K562 (cell line): ENCODE data around the gene SUPT3H. TPM values are rescaled to one million over a fixed set of nuclear protein-coding genes. Genes with fewer than 3 reads are reported as not detected.

ENCODE experiments used
- ATAC-seq: fragments of 200-7000 bp; cut with Tn5 transposase; 3 replicates; pipeline ENCODE4 v1.9.1; 2020; ENCODE audit warnings: moderate library complexity
- BruUV-seq: library from RNA; stranded (reverse); fragments of 400-500 nt; replicated peaks from 2 replicates; lab custom pipeline; 2021; lab: Mats Ljungman, UMichigan
- CTCF ChIA-PET: fragments of 300-600 bp; formaldehyde crosslinking; extraction: SDS; loops from one replicate; lab custom pipeline; 2021; ENCODE audit warnings: low intra/inter-chr PET ratio; lab: Yijun Ruan, JAX
- POLR2A ChIA-PET: fragments of 300-600, 350-650 bp; sonication (Branson Sonifier 250); formaldehyde crosslinking; extraction: SDS; loops from one replicate; lab custom pipeline; 2021; ENCODE audit warnings: antibody characterized with exemption, inconsistent platforms; lab: Yijun Ruan, JAX
- DNase-seq, 4 experiments: peaks; one replicate each; pipeline versions ENCODE4 v3.0.0 to v3.0.0-alpha.2; 2011 to 2018; ENCODE audit warnings: low spot score in 3 of 4, mixed read lengths in 3 of 4; ENCODE audit errors: extremely low read depth in 1 of 4
- FAIRE-seq: peaks from 2 replicates; lab custom pipeline; 2011; peaks lifted over from hg19 to GRCh38; lab: Jason Lieb, UNC
- H2AFZ ChIP-seq: 2 replicates; pipeline ENCODE4 v1.6.0; 2011; ENCODE audit warnings: low read depth, low read length, control low read depth, inconsistent platforms
- H3K27ac ChIP-seq: fragments of 200-600 bp; 3 replicates; pipeline ENCODE4 v1.8.0; 2011; ENCODE audit warnings: low read depth, mild to moderate bottlenecking, control low read depth, inconsistent platforms, low read length, moderate library complexity, mixed read lengths; ENCODE audit errors: extremely low read depth
- H3K27me3 ChIP-seq, 2 experiments: fragments of 300-600 bp in 1 of 2; 2 replicates in 1 of 2; 3 replicates in 1 of 2; pipeline versions ENCODE4 v1.6.0 to v1.8.0; 2011; ENCODE audit warnings: inconsistent platforms in 2 of 2, low read length in 2 of 2, mild to moderate bottlenecking in 1 of 2, mixed read lengths in 1 of 2, moderate library complexity in 1 of 2; ENCODE audit not compliant: control insufficient read depth in 2 of 2, insufficient read depth in 2 of 2
- H3K36me3 ChIP-seq: fragments of 300-600 bp; 3 replicates; pipeline ENCODE4 v1.8.0; 2011; ENCODE audit warnings: mild to moderate bottlenecking, low read length, inconsistent platforms; ENCODE audit not compliant: control insufficient read depth, insufficient read depth
- H3K4me1 ChIP-seq, 2 experiments: fragments of 200-600 bp in 1 of 2; replicated peaks in 1 of 2; 2 replicates in 1 of 2; 3 replicates in 1 of 2; pipeline versions ENCODE4 v1.5.1 to v1.8.0; 2011; ENCODE audit warnings: inconsistent platforms in 2 of 2, low read length in 2 of 2, mild to moderate bottlenecking in 1 of 2, mixed read lengths in 1 of 2, moderate library complexity in 1 of 2; ENCODE audit not compliant: control insufficient read depth in 2 of 2, insufficient read depth in 2 of 2
- H3K4me2 ChIP-seq: 2 replicates; pipeline ENCODE4 v1.6.1; 2011; ENCODE audit warnings: low read length, control low read depth, inconsistent platforms, mixed read lengths; ENCODE audit not compliant: insufficient read depth
- H3K4me3 ChIP-seq: fragments of 200-600 bp; sonication (generic), shearing (Covaris generic); 2 replicates; pipeline ENCODE4 v1.5.1; 2016; ENCODE audit warnings: control low read depth, inconsistent platforms
- H3K79me2 ChIP-seq: fragments of 200-600 bp; 3 replicates; pipeline ENCODE4 v1.8.0; 2011; ENCODE audit warnings: low read length, inconsistent platforms; ENCODE audit not compliant: control insufficient read depth, insufficient read depth
- H3K9ac ChIP-seq, 2 experiments: 2 replicates each; pipeline versions ENCODE4 v1.6.0 to v1.6.1; 2011; ENCODE audit warnings: low read depth in 2 of 2, low read length in 2 of 2, control low read depth in 1 of 2, inconsistent platforms in 1 of 2, mild to moderate bottlenecking in 1 of 2, mixed read lengths in 1 of 2; ENCODE audit not compliant: insufficient read depth in 1 of 2
- H3K9me1 ChIP-seq: one replicate; pipeline ENCODE4 v1.6.0; 2011; ENCODE audit warnings: inconsistent platforms, mild to moderate bottlenecking, low read length, moderate library complexity; ENCODE audit not compliant: control insufficient read depth, insufficient read depth
- H3K9me3 ChIP-seq: replicated peaks from 2 replicates; pipeline ENCODE4 v1.5.1; 2011; ENCODE audit warnings: low read depth, low read length, inconsistent platforms; ENCODE audit not compliant: control insufficient read depth, insufficient read depth
- H4K20me1 ChIP-seq: replicated peaks from 2 replicates; pipeline ENCODE4 v1.6.1; 2011; ENCODE audit warnings: low read length, inconsistent platforms, mixed read lengths; ENCODE audit not compliant: control insufficient read depth, insufficient read depth
- ARID1B ChIP-seq: fragments of 450-650 bp; IDR thresholded peaks from 2 replicates; pipeline ENCODE4 v1.6.1; 2016; ENCODE audit warnings: antibody characterized with exemption, mild to moderate bottlenecking, inconsistent platforms
- BRD4 ChIP-seq: fragments of 200-600 bp; sonication (generic); IDR thresholded peaks from 2 replicates; pipeline ENCODE4 v1.6.1; 2017; ENCODE audit warnings: inconsistent platforms
- CBFA2T3 ChIP-seq: fragments of 450-650 bp; IDR thresholded peaks from 2 replicates; pipeline ENCODE4 v1.6.1; 2017
- CCNT2 ChIP-seq: IDR thresholded peaks from 2 replicates; pipeline ENCODE4 v1.6.1; 2011; ENCODE audit warnings: borderline replicate concordance, low read depth, mild to moderate bottlenecking, moderate library complexity, mixed read lengths, low read length; ENCODE audit not compliant: insufficient read length; ENCODE audit errors: extremely low read depth
- CHD2 ChIP-seq: IDR thresholded peaks from 2 replicates; pipeline ENCODE4 v1.6.1; 2011; ENCODE audit warnings: low read depth, low read length
- CREB3L1 ChIP-seq: fragments of 450-650 bp; IDR thresholded peaks from 2 replicates; pipeline ENCODE4 v1.6.1; 2014; ENCODE audit warnings: low read depth, mild to moderate bottlenecking, moderate library complexity, borderline replicate concordance
- CSDE1 ChIP-seq, 2 experiments: fragments of 450-650 bp; IDR thresholded peaks; 2 replicates each; pipeline ENCODE4 v1.6.1; 2016; ENCODE audit warnings: mild to moderate bottlenecking in 1 of 2
- FOS ChIP-seq: IDR thresholded peaks from 3 replicates; pipeline ENCODE4 v1.6.1; 2011; ENCODE audit not compliant: insufficient read length; ENCODE audit errors: extremely low read depth
- HNRNPH1 ChIP-seq: fragments of 200-400 bp; formaldehyde crosslinking; optimal IDR thresholded peaks from 2 replicates; pipeline ENCODE3; 2017; ENCODE audit warnings: low read depth, mild to moderate bottlenecking, low read length, moderate library complexity
- HNRNPUL1 ChIP-seq: fragments of 200-400 bp; formaldehyde crosslinking; IDR thresholded peaks from 2 replicates; pipeline ENCODE4 v1.6.1; 2017; ENCODE audit warnings: low read length
- ILF3 ChIP-seq: fragments of 450-650 bp; IDR thresholded peaks from 2 replicates; pipeline ENCODE4 v1.6.1; 2018; ENCODE audit warnings: antibody characterized with exemption, mild to moderate bottlenecking, moderate library complexity, borderline replicate concordance
- JUND ChIP-seq, 2 experiments: IDR thresholded peaks; 2 replicates in 1 of 2; 3 replicates in 1 of 2; pipeline ENCODE4 v1.6.1; 2011; ENCODE audit warnings: borderline replicate concordance in 2 of 2, low read depth in 2 of 2, low read length in 2 of 2, improper control_type of control experiment in 1 of 2, missing biosample characterization in 1 of 2, missing genetic modification characterization in 1 of 2, missing genetic modification reagents in 1 of 2
- LCOR ChIP-seq: sonication (generic); formaldehyde crosslinking; IDR thresholded peaks from 2 replicates; pipeline ENCODE4 v1.8.0; 2022; ENCODE audit warnings: mild to moderate bottlenecking, missing genetic modification reagents
- MTA2 ChIP-seq: fragments of 450-650 bp; IDR thresholded peaks from 2 replicates; pipeline ENCODE4 v1.6.1; 2016; ENCODE audit warnings: low read depth
- POLR2AphosphoS5 ChIP-seq: IDR thresholded peaks from 2 replicates; pipeline ENCODE4 v1.6.1; 2011; ENCODE audit warnings: mild to moderate bottlenecking, low read depth, low read length, moderate library complexity; ENCODE audit not compliant: control insufficient read depth, insufficient read depth
- RBM39 ChIP-seq: fragments of 200-400 bp; formaldehyde crosslinking; optimal IDR thresholded peaks from 2 replicates; pipeline ENCODE3; 2018; ENCODE audit warnings: low read depth, low read length
- SLC30A9 ChIP-seq: fragments of 250-450 bp; sonication (Bioruptor Pico); IDR thresholded peaks from 2 replicates; pipeline ENCODE4 v1.8.0; 2022; ENCODE audit warnings: mild to moderate bottlenecking, moderate library complexity
- SMAD2 ChIP-seq: fragments of 150-350 bp; IDR thresholded peaks from 2 replicates; pipeline ENCODE4 v1.6.1; 2014; ENCODE audit warnings: low read depth, mild to moderate bottlenecking, low read length
- SNIP1 ChIP-seq: fragments of 450-650 bp; IDR thresholded peaks from 2 replicates; pipeline ENCODE4 v1.7.1; 2017; ENCODE audit warnings: low read depth, mild to moderate bottlenecking
- TFAM ChIP-seq: fragments of 250-450 bp; sonication (Bioruptor Pico); conservative IDR thresholded peaks from 2 replicates; pipeline ENCODE4 v1.5.0; 2021; ENCODE audit warnings: mild to moderate bottlenecking, moderate library complexity
- ZNF41 ChIP-seq: fragments of 250-450 bp; sonication (Bioruptor Pico); conservative IDR thresholded peaks from 2 replicates; pipeline ENCODE4 v1.4.0; 2020; ENCODE audit warnings: mild to moderate bottlenecking
- ZNF445 ChIP-seq: fragments of 250-450 bp; sonication (Bioruptor Pico); IDR thresholded peaks from 2 replicates; pipeline ENCODE4 v1.4.0; 2020; ENCODE audit warnings: low read depth, mild to moderate bottlenecking, moderate library complexity
- ZNF695 ChIP-seq: fragments of 450-650 bp; formaldehyde crosslinking; IDR thresholded peaks from 2 replicates; pipeline ENCODE4 v1.4.0; 2020; ENCODE audit warnings: mild to moderate bottlenecking, moderate library complexity
- ZNF76 ChIP-seq: fragments of 250-450 bp; sonication (Bioruptor Pico); IDR thresholded peaks from 2 replicates; pipeline ENCODE4 v1.4.0; 2020; ENCODE audit warnings: mild to moderate bottlenecking, moderate library complexity, borderline replicate concordance
- WGBS: fragments of 100-300 bp; shearing (Covaris generic); methylation state at CpG from one replicate; pipeline ENCODE4 v1.1.6; 2016; ENCODE audit warnings: low coverage, mixed read lengths; ENCODE audit not compliant: insufficient coverage; ENCODE audit errors: missing lambda C conversion rate; 5-methylcytosine and 5-hydroxymethylcytosine counted together
- in situ Hi-C: fragments of 300-500 bp; cut with MboI; formaldehyde crosslinking; loops from 4 replicates; pipeline ENCODE4 v1.15.0; 2018; ENCODE audit warnings: inconsistent platforms, mixed read lengths
- intact Hi-C: fragments of 100-400 bp; cut with micrococcal nuclease; formaldehyde crosslinking; loops from 2 replicates; pipeline ENCODE4 v1.14.2; 2022
- polyA plus RNA-seq, 8 experiments: library from polyadenylated mRNA; depleted of rRNA in 4 of 8; stranded (reverse) in 5 of 8; unstranded in 3 of 8; fragments of >200 nt; fragmentation: Nextera tagmentation in 2 of 8; fragmentation: Illumina TruSeq in 1 of 8; extraction: Ambion mirVana in 2 of 8; extraction: Trizol in 1 of 8; gene quantifications; 2 replicates each; pipeline versions ENCODE4 v1.2.1 to v1.2.3, GENCODE V29; 2011 to 2014; ENCODE audit warnings: inconsistent platforms in 1 of 8, missing spikeins in 1 of 8
- total RNA-seq, 7 experiments: library from RNA; depleted of rRNA in 6 of 7; stranded (reverse); fragments of >200 nt in 6 of 7; fragmentation: Illumina TruSeq in 2 of 7; extraction: Trizol in 2 of 7; gene quantifications; 2 replicates each; pipeline versions ENCODE4 v1.2.1 to v1.2.3, GENCODE V29; 2011 to 2021; ENCODE audit warnings: low replicate concordance in 1 of 7

SUPT3H gene
- total and polyA plus RNA-seq, 9 of the 15 experiments (the other 6 are each of a cell fraction or from before 2014, with no cell fraction given) = 7.2 to 16.3 (median 11.9) TPM

GRCh38 chr6:45377043-45377553, 636 bp downstream of the SUPT3H start:
- peak; percentile 1 for ATAC-seq
- Histone ChIP-seq H3K4me3 (peak overlapping the region; percentile 67), H3K9ac (peak overlapping the region; percentile 89 to 100), H2AFZ (peak overlapping the region; percentile 82), H3K9me1 (no peaks in the 10 kb centered on the region), H3K27me3 (no peaks in the 10 kb centered on the region), H3K4me2 (peak overlapping the region; percentile 95), H3K27ac (peak overlapping the region; percentile 93), H3K36me3 (no peaks in the 10 kb centered on the region), H3K4me1 (peaks cover 2 to 9% of the 10 kb centered on the region in 2 experiments; a peak in 1 of 5 replicates), H3K9me3 (no peaks in the 10 kb centered on the region), H4K20me1 (no peaks in the 10 kb centered on the region), H3K79me2 (peaks cover 32% of the 10 kb centered on the region)
- CTCF ChIA-PET = no interaction called here
- in situ Hi-C loops = no loop called here
- FAIRE-seq = peak; percentile 80
- POLR2A ChIA-PET = interaction anchor here (1.0 to 2.4 kb wide), 7 partner anchors 10 to 915 kb away, joined by 3 to 12 read pairs (median 6); no protein-coding TSS in a partner anchor
- DNase-seq = peak in 1 of 4 experiments; percentile 55
- intact Hi-C loops = loop anchor here (5.0 to 10.0 kb wide), 4 partner anchors 40 to 905 kb away; no protein-coding TSS in a partner anchor
- TSS peak; percentile 76 for BruUV-seq
- WGBS = 1% methylated on average over 16 of the region's 21 CpGs
- TF ChIP-seq HNRNPH1 (no peak), CSDE1 (IDR thresholded peaks at IDR 0.05) (no peak; a peak in 1 of 4 replicates), SMAD2 (no peak), CBFA2T3 (no peak), SLC30A9 (CRISPR knock-in tag) (no peak), TFAM (CRISPR knock-in tag) (no peak), JUND (IDR thresholded peaks at IDR 0.05; ENCODE audit: borderline replicate concordance, low read depth, low read length) (peak; percentile 33; the same call in 1 of the 2 replicates), JUND (tag; IDR thresholded peaks at IDR 0.05; ENCODE audit: borderline replicate concordance, low read depth, low read length) (no peak), CCNT2 (no peak), CHD2 (no peak), ZNF41 (CRISPR knock-in tag) (0 out of 2 replicates have a peak, but pooled peaks have one; percentile 21), ARID1B (0 out of 2 replicates have a peak, but pooled peaks have one; percentile 32), ZNF695 (CRISPR knock-in tag) (no peak), BRD4 (no peak), ILF3 (no peak), POLR2AphosphoS5 (no peak), HNRNPUL1 (no peak), LCOR (CRISPR knock-in tag) (peak; percentile 63; the same call in 1 of the 2 replicates), CREB3L1 (no peak), ZNF76 (CRISPR knock-in tag) (no peak), MTA2 (no peak), FOS (no peak), SNIP1 (no peak), ZNF445 (no peak), RBM39 (no peak)
